Measurements from ENCODE around the gene IMPA2.
A peak's percentile ranks its signal among the peaks of the same experiment; 100 is the strongest.
"Not testable (repeated sequence)": the region's sequence is repeated elsewhere in the genome, so short reads cannot be mapped to it uniquely, and the experiment has no call there.

Gene IMPA2

DNA sequence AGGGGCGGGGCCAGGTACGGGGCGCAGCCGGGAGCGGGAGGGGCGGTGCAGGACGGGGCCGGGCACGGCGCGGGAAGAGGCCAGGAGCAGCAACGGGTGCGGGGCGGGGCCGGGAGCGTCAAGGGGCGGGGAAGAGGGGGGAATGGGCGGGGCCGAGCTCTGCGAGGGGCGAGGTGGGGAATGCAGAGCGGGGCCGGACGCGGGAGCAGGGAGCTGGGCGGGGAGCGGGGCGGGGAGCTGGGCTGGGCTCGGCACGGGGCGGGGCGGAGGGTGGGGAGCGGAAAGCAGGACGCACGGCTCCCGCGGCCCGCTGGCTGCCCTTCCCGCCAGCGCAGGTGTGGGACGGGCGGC is at the start of gene IMPA2:
IMPA2 (plus strand) TSS at position 316 of the 351 bp plus-strand sequence. CDS start 163 bp downstream, outside the sequence.
- DNase-seq (ENCODE audit: low read depth) = no peak

DNA sequence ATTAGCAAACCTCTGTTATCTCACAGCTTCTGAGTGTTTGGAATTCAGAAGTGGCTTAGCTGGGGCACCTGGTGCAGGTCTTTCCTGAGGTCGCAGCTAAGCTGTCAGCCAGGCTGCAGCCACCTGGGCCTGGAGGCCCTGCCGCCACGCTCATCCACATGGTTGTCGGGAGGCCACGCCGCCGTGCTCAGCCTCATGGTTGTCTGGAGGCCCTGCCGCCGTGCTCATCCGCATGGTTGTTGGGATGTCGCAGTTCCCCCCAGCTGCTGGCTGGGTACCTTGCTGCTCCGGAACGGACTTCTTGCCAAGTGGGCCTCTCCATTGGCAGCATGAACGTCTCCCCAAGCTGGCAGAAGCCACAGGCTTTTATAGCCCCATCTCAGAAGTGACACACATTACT is 48.9 kb upstream of the IMPA2 start:
- DNase-seq (ENCODE audit: low read depth) = no peak

- peak; percentile 42 for DNase-seq (ENCODE audit: low read depth)
Measured at GRCh38 chr18:11937874-11938478, 43.3 kb upstream of the IMPA2 start.

- DNase-seq (ENCODE audit: low read depth) = no peak
Measured at GRCh38 chr18:11940956-11941355, 40.4 kb upstream of the IMPA2 start.

- no peak for DNase-seq (ENCODE audit: low read depth)
Measured at GRCh38 chr18:11943551-11943950, 37.8 kb upstream of the IMPA2 start.

GRCh38 chr18:11944252-11944651 is 37.1 kb upstream of the IMPA2 start:
- DNase-seq (ENCODE audit: low read depth) = no peak

DNA sequence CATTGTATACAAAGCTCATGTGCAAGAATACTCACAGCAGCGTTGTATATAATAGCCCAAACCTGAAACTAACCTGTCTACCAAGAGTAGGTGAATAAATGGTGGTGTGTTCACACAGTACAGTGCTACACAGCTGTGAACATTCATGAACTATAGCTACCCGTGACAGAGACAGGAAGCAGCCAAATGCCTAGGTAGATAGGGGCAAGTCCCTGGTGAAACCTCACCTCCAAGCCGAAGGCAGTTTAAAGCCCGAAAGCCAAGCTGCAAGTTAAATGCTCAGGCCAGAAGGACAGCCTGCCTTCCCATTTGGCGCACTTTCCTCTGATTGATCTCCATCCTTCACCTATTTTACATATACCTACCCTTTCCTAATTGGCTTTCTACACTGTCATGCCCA is 36.5 kb upstream of the IMPA2 start:
- no peak for DNase-seq (ENCODE audit: low read depth)

DNA sequence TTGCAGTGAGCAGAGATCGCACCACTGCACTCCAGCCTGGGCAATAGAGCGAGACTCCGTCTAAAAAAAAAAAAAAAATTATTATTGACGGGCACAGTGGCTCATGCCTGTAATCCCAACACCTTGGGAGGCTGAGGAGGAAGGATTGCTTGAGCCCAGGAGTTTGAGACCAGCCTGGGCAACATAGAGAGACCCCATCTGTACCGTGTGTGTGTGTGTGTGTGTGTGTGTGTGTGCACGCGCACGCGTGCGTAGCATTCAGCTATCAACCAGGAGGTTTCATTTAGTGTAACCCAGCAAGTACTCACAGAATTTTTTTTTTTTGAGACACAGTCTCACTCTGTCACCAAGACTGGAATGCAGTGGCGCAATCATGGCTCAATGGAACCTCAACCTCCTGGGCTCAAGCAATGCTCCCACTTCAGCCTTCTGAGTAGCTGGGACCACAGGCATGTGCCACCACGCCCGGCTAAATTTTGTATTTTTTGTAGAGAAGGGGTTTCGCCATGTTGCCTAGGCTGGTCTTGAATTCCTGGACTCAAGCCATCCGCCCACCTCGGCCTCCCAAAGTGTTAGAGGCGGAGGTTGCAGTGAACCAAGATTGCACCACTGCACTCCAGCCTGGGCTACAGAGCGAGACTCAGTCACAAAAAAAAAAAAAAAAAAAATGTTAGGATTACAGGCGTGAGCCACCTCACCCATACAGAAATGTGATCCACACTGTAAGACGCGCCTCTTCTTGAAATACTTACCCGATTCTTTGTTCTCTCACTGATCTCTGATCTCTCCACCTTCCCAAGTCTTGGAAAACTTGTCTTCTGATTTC is 35.3 kb upstream of the IMPA2 start:
- peak; percentile 42 for DNase-seq (ENCODE audit: low read depth)

DNA sequence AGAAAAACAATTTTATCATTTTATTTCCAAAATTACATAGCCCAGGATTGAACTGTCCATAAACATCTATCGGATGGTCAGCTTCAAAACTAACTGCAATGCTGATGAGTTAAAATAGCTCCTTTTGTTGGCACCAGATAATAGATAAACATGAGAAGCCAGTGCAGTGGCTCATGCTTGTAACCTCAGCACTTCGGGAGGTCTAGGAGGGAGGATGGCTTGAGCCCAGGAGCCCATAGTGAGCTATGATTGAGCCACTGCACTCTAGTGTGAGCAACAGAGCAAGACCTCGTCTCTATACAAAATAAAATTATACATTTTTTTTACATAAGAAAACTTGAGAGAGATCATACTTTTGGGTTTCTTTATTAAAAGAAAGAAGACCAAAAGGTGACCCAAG is 34.6 kb upstream of the IMPA2 start:
- peak; percentile 70 for DNase-seq (ENCODE audit: low read depth)

DNA sequence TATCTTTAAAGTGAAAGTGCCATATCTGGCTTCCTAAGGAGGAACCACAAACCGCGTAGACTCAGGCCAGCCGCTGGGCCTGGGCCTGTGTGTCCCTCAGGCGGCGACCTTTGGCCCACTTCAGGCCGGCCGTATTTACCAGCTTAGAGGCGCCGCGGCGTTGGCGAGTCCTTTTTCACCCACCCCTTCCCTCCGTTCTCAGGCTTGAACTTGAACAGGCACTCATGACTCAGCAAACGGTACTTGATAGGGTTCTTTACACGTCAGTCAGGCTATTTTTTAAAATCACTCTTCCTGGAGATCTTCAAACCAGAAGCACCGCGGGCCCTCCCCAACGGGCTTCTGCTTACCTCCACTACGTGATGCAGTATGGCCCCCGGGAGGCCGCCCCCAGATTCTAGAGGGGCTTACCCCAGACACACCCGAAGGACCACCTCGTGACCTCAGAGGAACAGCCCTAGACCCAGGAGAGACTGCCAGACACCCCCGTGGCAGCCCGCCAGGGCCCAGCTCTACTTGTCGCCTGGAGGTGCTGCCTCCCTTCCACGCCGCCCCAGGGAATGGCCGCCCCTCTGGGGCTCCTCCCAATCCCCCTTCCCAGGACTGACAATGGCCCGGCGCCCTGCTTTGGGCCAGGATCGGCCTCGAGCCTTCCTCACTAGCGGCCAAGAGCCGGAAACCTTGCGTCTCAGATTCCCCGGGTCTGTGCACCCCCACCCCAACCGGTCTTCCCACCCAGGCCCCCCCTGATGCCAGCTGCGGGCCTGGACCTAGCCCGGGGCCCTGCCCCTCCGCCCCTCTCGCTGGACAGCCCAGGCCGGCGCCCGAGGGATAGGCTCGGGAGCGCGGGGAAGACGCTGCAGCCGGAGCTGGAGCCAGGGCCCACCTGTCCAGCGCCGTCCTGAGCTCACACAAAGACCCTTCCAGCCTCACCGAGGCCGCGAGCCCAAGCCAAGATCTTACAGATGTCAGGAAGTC is 33.8 kb upstream of the IMPA2 start:
- DNase-seq (ENCODE audit: low read depth) = peak; percentile 99

GRCh38 chr18:11948852-11949523 is 32.3 kb upstream of the IMPA2 start:
- DNase-seq (ENCODE audit: low read depth) = peak; percentile 84

DNA sequence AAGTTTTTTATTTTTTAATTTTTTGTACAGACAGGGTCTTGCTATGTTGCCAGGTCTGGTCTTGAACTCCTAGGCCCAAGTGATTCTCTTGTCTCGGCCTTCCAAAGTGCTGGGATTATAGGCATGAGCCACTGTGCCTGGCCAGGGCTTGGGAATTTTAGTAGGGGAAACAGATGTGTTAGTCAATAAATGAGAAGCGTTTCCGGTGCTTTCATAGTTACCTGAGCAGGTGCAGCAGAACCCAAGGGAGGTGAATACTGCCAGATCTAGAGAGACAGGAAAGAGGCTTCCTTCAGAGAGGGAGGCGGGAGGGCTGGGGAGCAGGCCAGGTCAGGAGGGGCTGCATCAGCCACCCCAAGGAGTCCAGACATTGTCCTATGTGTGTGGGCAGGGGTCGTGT is 30.5 kb upstream of the IMPA2 start:
- no peak for DNase-seq (ENCODE audit: low read depth)

DNA sequence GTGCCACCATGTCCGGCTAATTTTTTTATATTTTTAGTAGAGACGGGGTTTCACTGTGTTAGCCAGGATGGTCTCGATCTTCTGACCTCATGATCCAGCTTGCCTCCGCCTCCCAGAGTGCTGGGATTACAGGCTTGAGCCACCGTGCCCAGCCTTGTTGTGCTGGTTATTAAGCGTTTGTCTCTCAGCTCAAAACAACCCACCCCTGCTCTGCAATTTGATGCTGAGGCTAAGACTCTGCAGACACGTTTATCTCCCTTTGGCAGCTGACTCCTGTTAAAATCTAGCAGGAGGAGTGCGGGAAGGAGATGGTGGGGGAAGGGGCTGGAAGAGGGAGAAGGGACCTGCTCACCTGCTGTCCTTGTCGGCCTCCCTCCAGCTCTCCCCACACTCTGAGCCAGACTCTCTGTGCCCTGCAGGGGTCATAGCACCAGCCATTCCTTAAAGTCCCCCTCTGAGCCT is 29.9 kb upstream of the IMPA2 start:
- no peak for DNase-seq (ENCODE audit: low read depth)

GRCh38 chr18:11953113-11953512 is 28.2 kb upstream of the IMPA2 start:
- DNase-seq (ENCODE audit: low read depth) = peak; percentile 53

DNA sequence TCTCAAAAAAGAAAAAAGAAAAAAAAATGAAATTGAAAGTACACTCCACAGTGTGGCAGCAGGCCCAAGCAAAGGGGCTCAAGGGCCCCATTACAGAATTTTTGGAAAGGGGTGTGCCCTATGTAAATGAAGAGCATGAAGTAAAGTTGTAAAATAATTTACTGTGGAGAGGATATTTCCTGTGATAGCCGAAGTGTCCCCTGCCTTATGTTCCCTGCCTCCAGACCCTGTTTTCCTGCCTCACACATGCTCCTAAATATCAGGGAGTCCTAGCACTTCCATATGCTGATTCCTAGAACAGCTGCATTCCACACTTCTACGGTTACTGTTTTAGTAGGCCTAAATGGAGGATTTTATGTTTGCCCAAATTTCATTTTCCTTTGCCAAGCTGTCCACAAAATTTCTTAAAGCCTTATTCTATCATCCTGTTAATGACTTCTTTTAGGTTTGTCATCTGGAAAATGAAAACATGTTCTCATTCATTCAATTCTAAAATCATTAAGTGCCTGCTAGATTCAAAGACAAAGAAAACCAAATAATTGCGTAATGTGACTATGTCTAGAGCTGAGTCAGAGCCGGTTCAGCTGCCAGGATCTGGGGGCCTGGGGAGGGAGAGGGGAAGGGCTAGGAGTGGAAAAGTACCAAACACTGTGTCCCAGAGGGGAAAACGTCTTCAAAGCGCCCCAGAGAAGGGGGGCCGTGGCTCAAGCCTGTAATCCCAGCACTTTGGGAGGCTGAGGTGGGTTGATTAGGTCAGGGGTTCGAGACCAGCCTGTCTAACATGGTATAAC is 25.9 kb upstream of the IMPA2 start:
- peak; percentile 81 for DNase-seq (ENCODE audit: low read depth)

GRCh38 chr18:11956371-11957308 is 24.7 kb upstream of the IMPA2 start:
- no peak for DNase-seq (ENCODE audit: low read depth)

GRCh38 chr18:11957636-11958035 is 23.7 kb upstream of the IMPA2 start:
- no peak for DNase-seq (ENCODE audit: low read depth)

DNA sequence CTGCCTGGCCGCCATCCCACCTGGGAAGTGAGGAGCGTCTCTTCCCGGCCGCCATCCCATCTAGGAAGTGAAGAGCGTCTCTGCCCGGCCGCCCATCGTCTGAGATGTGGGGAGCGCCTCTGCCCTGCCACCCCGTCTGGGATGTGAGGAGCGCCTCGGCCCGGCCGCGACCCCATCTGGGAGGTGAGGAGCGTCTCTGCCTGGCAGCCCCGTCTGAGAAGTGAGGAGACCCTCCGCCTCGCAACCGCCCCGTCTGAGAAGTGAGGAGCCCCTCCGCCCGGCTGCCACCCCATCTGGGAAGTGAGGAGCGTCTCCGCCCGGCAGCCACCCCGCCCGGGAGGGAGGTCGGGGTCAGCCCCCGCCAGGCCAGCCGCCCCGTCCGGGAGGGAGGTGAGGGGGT is 21.7 kb upstream of the IMPA2 start:
- not testable (repeated sequence) for DNase-seq (ENCODE audit: low read depth)

DNA sequence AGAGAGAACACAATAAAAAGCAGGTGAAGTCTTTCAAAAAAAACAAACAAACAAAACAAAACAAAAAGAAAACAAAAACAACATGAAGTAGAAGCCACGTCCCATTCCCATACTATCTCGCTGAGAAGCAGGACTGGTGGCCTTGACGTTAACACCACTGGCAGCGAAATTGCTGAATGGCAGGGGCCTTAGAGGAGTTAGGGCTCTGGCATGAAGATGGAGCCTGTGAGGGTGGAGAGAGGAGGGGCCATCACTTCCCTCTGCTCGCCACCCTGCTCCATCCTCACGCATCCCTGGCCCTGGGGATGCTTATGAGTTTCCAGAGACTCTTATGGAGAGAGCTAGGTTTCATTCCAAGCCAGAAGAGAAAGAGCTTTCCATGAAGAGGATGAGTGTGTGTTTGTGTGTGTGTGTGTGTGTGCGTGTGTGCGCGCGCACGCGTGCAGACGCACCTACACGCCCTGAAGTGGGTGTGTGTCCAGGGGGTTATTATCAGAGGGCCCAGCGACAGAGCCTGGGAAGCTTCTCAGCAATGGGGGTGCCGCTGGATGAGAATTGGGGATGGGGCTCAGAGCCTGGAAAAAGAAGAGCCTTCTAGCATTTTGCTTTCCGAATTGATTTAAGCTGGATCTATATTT is 20.4 kb upstream of the IMPA2 start:
- DNase-seq (ENCODE audit: low read depth) = no peak
